H4 (cell line): ENCODE measurements around the gene CFAP99. TPM values are rescaled to one million over a fixed set of nuclear protein-coding genes. Genes with fewer than 3 reads are reported as not detected.
"Not testable (repeated sequence)": the region's sequence is repeated elsewhere in the genome, so short reads cannot be mapped to it uniquely, and the experiment has no call there.

Source experiments
- DNase-seq: peaks from one replicate; pipeline ENCODE4 v3.0.0-alpha.2; 2015; ENCODE audit warnings: low spot score
- total RNA-seq: library from RNA; depleted of rRNA; stranded (reverse); fragments of >200 nt; shearing (Covaris generic); gene quantifications from 2 replicates; pipeline ENCODE4 v1.2.3, GENCODE V29; 2014; rRNA removed

The CFAP99 gene
- total RNA-seq = not detected in 2 replicates

- DNase-seq = peak; percentile 95
Measured at GRCh38 chr4:2418650-2419571, at the start of gene CFAP99. CFAP99 (plus strand) TSS chr4:2418955.

- no peak for DNase-seq
Measured at GRCh38 chr4:2370597-2371320, 48.0 kb upstream of the CFAP99 start.

GRCh38 chr4:2371765-2372487 is 46.8 kb upstream of the CFAP99 start:
- no peak for DNase-seq

- no peak for DNase-seq
Measured at GRCh38 chr4:2372488-2373030, 46.2 kb upstream of the CFAP99 start.

GRCh38 chr4:2373532-2373931 is 45.2 kb upstream of the CFAP99 start:
- DNase-seq = no peak

- DNase-seq = no peak
Measured at GRCh38 chr4:2375427-2375826, 43.3 kb upstream of the CFAP99 start.

GRCh38 chr4:2377241-2377640 is 41.5 kb upstream of the CFAP99 start:
- no peak for DNase-seq

- no peak for DNase-seq
Measured at GRCh38 chr4:2378401-2378800, 40.4 kb upstream of the CFAP99 start.

- DNase-seq = no peak
Measured at GRCh38 chr4:2378898-2379297, 39.9 kb upstream of the CFAP99 start.

- not testable (repeated sequence) for DNase-seq
Measured at GRCh38 chr4:2380589-2380988, 38.2 kb upstream of the CFAP99 start.

GRCh38 chr4:2382769-2383202 is 36.0 kb upstream of the CFAP99 start:
- DNase-seq = not testable (repeated sequence)

GRCh38 chr4:2383220-2383631 is 35.5 kb upstream of the CFAP99 start:
- DNase-seq = not testable (repeated sequence)

GRCh38 chr4:2383760-2384159 is 35.0 kb upstream of the CFAP99 start:
- no peak for DNase-seq

GRCh38 chr4:2384245-2384644 is 34.5 kb upstream of the CFAP99 start:
- no peak for DNase-seq

GRCh38 chr4:2385516-2385915 is 33.2 kb upstream of the CFAP99 start:
- no peak for DNase-seq

GRCh38 chr4:2386717-2387116 is 32.0 kb upstream of the CFAP99 start:
- DNase-seq = no peak

- DNase-seq = no peak
Measured at GRCh38 chr4:2387218-2387617, 31.5 kb upstream of the CFAP99 start.

- DNase-seq = no peak
Measured at GRCh38 chr4:2387829-2388228, 30.9 kb upstream of the CFAP99 start.

GRCh38 chr4:2388429-2389182 is 30.1 kb upstream of the CFAP99 start:
- DNase-seq = no peak

- DNase-seq = no peak
Measured at GRCh38 chr4:2389691-2390090, 29.1 kb upstream of the CFAP99 start.

- peak; percentile 62 for DNase-seq
Measured at GRCh38 chr4:2390146-2390545, 28.6 kb upstream of the CFAP99 start.
